Neutrophil (primary cell): ENCODE data around the gene PCDHA12.

Source experiments
- H3K27ac ChIP-seq: fragments of 200-600 bp; sonication (generic); 2 replicates; pipeline ENCODE4 v1.5.1; 2016; ENCODE audit warnings: mild to moderate bottlenecking, moderate library complexity
- H3K27me3 ChIP-seq: fragments of 200-600 bp; sonication (generic); 2 replicates; pipeline ENCODE4 v1.6.0; 2016; ENCODE audit warnings: mild to moderate bottlenecking
- H3K36me3 ChIP-seq: fragments of 200-600 bp; sonication (generic); 2 replicates; pipeline ENCODE4 v1.5.1; 2017
- H3K4me1 ChIP-seq, 2 experiments: fragments of 200-600 bp in 1 of 2; sonication (generic) in 1 of 2; 1 replicate in 1 of 2; 2 replicates in 1 of 2; pipeline versions ENCODE4 v1.5.1 to v1.6.1; 2013 to 2016; ENCODE audit warnings: low read depth in 1 of 2, low read length in 1 of 2, mild to moderate bottlenecking in 1 of 2, moderate library complexity in 1 of 2; ENCODE audit not compliant: control insufficient read depth in 1 of 2, insufficient read depth in 1 of 2
- H3K4me3 ChIP-seq, 2 experiments: fragments of 200-600 bp in 1 of 2; sonication (generic) in 1 of 2; 1 replicate in 1 of 2; 2 replicates in 1 of 2; pipeline ENCODE4 v1.5.1; 2013 to 2016; ENCODE audit warnings: low read depth in 1 of 2, low read length in 1 of 2, mild to moderate bottlenecking in 1 of 2, moderate library complexity in 1 of 2
- H3K9me3 ChIP-seq: fragments of 200-600 bp; sonication (generic); 2 replicates; pipeline ENCODE4 v1.5.1; 2016
- TF ChIP-seq, protein P1 (sequence below): fragments of 200-600 bp; sonication (generic); IDR thresholded peaks from 2 replicates; pipeline ENCODE4 v1.5.1; 2016; ENCODE audit warnings: antibody characterized with exemption

Gene PCDHA12

DNA sequence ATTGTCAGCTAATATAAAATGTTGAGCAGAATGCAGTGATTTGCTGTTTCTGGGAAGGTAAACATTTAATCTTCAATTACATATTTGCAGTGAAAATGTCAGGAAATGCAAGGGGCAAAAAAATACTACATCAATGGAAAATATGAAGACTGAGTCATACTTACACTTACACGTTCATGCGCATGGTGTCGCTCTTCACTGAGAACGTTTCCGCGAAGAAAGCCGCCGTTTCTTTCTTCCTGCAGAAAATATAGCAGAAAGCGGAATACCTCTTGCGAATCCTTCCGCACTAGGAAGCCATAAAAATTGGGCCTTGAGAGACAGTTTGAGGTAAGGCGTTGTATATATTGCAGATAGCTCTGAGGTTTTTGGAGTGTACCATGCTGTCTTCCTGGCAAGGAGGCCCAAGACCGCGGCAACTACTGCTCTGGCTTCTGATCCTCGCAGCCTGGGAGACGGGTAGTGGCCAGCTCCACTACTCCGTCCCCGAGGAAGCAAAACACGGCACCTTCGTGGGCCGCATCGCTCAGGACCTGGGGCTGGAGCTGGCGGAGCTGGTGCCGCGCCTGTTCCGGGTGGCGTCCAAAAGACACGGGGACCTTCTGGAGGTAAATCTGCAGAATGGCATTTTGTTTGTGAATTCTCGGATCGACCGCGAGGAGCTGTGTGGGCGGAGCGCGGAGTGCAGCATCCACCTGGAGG is 6.9 kb downstream of the PCDHA12 start, which contains the start of gene PCDHA13:
TSS of gene PCDHA13 (plus strand) at position 236 of the 702 bp plus-strand sequence. CDS start at position 381, 145 bp downstream.
- Histone ChIP-seq H3K27ac (no peak within 1 kb of the TSS), H3K27me3 (peaks cover 47% of the 10 kb centered on the region), H3K4me1 (no peaks in the 10 kb centered on the region), H3K36me3 (no peaks in the 10 kb centered on the region), H3K9me3 (peaks cover 35% of the 10 kb centered on the region), H3K4me3 (no peak within 1 kb of the TSS)
- TF ChIP-seq, protein P1, sequence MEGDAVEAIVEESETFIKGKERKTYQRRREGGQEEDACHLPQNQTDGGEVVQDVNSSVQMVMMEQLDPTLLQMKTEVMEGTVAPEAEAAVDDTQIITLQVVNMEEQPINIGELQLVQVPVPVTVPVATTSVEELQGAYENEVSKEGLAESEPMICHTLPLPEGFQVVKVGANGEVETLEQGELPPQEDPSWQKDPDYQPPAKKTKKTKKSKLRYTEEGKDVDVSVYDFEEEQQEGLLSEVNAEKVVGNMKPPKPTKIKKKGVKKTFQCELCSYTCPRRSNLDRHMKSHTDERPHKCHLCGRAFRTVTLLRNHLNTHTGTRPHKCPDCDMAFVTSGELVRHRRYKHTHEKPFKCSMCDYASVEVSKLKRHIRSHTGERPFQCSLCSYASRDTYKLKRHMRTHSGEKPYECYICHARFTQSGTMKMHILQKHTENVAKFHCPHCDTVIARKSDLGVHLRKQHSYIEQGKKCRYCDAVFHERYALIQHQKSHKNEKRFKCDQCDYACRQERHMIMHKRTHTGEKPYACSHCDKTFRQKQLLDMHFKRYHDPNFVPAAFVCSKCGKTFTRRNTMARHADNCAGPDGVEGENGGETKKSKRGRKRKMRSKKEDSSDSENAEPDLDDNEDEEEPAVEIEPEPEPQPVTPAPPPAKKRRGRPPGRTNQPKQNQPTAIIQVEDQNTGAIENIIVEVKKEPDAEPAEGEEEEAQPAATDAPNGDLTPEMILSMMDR, result no peak

DNA sequence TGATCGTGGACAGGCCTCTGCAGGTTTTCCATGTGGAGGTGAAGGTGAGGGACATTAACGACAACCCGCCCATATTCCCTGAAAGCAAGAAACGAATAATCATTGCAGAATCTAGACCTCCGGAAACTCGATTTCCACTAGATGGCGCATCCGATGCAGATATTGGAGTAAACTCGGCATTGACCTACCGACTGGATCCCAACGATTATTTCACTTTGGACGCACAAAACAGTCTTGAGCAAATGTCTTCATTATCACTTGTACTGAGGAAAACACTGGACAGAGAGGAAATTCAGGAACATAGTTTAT is 7.4 kb downstream of the PCDHA12 start:
- Histone ChIP-seq H3K4me3 (no peak overlapping the region), H3K27me3 (peaks cover 42% of the 10 kb centered on the region), H3K36me3 (no peaks in the 10 kb centered on the region), H3K27ac (no peak overlapping the region), H3K9me3 (peaks cover 30% of the 10 kb centered on the region), H3K4me1 (no peaks in the 10 kb centered on the region)
- TF ChIP-seq, protein P1, result no peak

DNA sequence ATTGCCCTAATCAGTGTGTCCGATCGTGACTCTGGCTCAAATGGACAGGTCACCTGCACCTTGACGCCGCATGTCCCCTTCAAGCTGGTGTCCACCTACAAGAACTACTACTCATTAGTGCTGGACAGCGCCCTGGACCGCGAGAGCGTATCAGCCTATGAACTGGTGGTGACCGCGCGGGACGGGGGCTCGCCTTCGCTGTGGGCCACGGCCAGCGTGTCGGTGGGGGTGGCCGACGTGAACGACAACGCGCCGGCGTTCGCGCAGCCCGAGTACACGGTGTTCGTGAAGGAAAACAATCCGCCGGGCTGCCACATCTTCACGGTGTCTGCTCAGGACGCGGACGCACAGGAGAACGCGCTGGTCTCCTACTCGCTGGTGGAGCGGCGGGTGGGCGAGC is 8.3 kb downstream of the PCDHA12 start:
- TF ChIP-seq, protein P1, result no peak
- no peak overlapping the region for H3K4me3 ChIP-seq
- H3K36me3 ChIP-seq, result no peaks in the 10 kb centered on the region
- H3K27me3 ChIP-seq, result peaks cover 41% of the 10 kb centered on the region
- no peak overlapping the region for H3K27ac ChIP-seq
- no peaks in the 10 kb centered on the region for H3K4me1 ChIP-seq
- H3K9me3 ChIP-seq, result peaks cover 27% of the 10 kb centered on the region

DNA sequence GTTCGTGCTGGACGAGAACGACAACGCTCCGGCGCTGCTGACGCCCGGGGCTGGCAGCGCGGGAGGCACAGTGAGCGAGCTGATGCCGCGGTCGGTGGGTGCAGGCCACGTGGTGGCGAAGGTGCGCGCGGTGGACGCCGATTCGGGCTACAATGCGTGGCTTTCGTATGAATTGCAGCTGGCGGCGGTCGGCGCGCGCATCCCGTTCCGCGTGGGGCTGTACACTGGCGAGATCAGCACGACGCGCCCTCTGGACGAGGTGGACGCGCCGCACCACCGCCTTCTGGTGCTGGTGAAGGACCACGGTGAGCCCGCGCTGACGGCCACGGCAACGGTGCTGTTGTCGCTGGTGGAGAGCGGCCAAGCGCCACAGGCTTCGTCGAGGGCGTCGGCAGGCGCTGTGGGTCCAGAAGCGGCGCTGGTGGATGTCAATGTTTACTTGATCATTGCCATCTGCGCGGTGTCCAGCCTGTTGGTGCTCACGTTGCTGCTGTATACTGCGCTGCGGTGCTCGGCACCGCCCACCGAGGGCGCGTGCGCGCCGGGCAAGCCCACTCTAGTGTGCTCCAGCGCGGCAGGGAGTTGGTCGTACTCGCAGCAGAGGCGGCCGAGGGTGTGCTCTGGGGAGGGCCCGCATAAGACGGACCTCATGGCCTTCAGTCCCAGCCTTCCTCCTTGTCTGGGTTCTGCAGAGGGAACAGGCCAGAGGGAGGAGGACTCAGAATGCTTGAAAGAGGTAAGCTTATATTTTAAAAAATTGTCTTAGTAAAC is 9.0 kb downstream of the PCDHA12 start:
- peaks cover 27% of the 10 kb centered on the region for H3K9me3 ChIP-seq

DNA sequence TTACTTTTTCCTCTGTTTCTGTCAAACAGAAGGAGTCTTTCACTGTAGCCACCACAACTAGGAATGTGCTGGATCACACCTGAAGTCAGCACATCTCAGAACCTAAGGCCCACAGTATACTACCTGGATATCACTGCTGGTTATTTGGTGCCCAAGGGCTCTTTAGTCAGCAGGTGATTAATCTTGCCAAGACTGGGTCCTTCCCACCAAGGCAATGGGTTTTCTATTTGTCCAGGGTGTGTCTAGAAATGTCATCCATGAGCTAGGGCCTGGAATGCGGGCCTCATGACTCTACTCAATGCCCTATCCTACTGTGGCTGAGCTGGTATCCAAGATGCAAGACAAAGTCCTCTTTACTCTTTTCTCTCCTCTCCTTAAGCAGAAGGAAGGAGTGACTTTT is 41.2 kb downstream of the PCDHA12 start:
- H3K4me3 ChIP-seq, result no peak overlapping the region
- no peak overlapping the region for H3K27ac ChIP-seq
- no peaks in the 10 kb centered on the region for H3K4me1 ChIP-seq
- H3K36me3 ChIP-seq, result no peaks in the 10 kb centered on the region
- no peaks in the 10 kb centered on the region for H3K9me3 ChIP-seq
- TF ChIP-seq, protein P1, result no peak
- H3K27me3 ChIP-seq, result no peaks in the 10 kb centered on the region

More for the DNA sequence above, 9.0 kb downstream of the PCDHA12 start:
- H3K4me1 ChIP-seq, result no peaks in the 10 kb centered on the region
- H3K27me3 ChIP-seq, result peaks cover 41% of the 10 kb centered on the region
- no peak overlapping the region for H3K27ac ChIP-seq
- H3K4me3 ChIP-seq, result no peak overlapping the region
- H3K36me3 ChIP-seq, result no peaks in the 10 kb centered on the region
- TF ChIP-seq, protein P1, result no peak
